GM10266 (cell line): ENCODE data around the gene ZNF79.
A peak's percentile ranks its signal among the peaks of the same experiment; 100 is the strongest.

Experiments
- DNase-seq: peaks from one replicate; pipeline ENCODE4 v3.0.0; 2012; ENCODE audit errors: extremely low spot score
- CTCF ChIP-seq: IDR thresholded peaks from 2 replicates; pipeline ENCODE4 v1.5.1; 2012; ENCODE audit warnings: mild to moderate bottlenecking, low read depth; ENCODE audit not compliant: control insufficient read depth, insufficient read depth; ENCODE audit errors: missing control alignments

ZNF79 gene

DNA sequence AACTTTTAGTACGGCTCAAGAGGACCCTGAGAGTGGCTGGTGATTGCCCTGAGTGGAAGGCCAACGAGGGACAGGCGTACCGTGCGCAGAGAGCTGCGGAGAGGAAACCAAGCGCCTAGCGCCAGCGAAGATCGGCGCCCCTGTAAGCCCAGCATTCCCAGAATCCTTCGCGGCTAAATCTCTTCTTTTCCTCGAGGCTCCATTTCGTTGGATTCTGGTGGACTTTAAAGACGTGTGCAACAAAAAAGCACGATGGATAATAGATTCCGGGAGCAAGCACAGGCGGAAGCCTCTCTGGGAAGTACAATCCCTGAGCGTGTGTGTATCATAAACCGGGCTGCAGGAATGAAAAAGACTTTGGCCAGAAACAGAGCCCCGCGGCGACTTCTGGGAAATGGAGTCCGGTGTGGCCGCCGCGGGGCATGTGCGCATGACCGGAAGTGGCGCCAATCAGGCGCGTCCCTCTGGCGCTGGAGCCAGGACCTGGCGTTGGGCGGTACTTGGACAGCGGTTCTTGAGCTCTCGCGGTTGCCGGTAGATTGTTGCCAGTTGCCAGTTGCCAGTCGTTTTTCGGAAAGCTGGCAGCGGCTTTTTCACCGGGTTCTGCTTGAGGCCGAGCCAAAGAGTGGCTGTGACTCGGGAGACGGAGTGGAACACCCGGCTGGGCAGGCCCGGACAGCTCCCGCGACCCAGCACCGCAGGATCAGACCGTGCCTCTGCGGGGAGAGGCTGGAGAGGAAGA is at the start of gene ZNF79:
ZNF79 (plus strand) TSS at position 449 of the 742 bp plus-strand sequence. CDS start 406 bp downstream, outside the sequence.
- TF ChIP-seq CTCF = no peak
- DNase-seq = peak; percentile 91

DNA sequence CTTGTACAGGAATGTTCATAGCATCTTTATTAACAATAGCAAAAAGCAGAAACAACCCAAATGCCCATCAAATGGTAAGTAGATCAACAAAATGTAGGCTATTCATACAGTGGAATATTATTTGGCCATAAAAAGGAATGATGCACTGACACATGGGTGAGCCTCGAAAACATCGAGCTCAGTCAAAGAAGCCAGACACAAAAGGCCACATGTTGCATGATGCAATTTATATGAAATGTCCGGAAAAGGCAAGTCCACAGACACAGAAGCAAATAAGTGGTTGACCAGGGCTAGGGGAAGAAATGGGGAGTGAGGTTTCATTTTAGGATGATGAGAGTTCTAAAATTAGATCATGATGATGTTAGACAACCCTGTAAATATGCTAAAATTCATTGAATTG is 43.7 kb upstream of the ZNF79 start:
- no peak for TF ChIP-seq CTCF
- DNase-seq = no peak

GRCh38 chr9:127382541-127382940 is 41.6 kb upstream of the ZNF79 start:
- DNase-seq = no peak
- no peak for TF ChIP-seq CTCF

DNA sequence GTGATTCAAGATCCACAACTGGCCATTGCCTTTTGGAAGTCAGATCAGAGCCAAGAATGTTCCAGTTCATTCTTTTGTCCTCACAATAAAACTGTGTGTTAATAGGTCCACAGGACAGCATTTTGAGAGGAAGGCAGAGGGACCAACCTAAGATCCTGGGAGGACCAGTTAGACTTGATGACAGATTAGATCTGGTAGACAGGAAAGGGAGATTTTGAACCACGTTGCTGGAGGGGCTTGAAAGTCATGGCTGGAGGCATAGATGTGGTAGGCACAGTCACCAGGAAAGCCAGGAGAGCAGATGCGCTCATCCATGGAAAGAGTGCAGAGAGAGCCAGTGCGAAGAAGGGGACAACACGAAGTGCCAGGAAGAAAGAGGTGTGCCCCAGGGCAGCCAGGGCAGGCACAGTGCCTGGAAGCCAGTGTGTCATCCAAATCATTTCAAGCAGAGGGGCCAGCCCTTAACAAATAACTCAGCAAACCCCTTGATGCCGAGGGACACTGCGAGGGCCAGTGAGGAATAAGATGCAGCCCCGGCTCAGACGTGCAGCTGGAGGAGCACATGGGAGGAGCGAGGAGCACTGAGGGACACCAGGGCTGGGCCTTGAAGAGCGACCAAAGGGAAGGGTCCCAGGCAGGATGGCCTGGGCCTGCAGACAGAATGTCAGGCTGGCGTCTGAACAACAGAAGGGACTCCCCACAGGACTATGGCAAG is 40.0 kb upstream of the ZNF79 start:
- no peak for DNase-seq
- no peak for TF ChIP-seq CTCF

DNA sequence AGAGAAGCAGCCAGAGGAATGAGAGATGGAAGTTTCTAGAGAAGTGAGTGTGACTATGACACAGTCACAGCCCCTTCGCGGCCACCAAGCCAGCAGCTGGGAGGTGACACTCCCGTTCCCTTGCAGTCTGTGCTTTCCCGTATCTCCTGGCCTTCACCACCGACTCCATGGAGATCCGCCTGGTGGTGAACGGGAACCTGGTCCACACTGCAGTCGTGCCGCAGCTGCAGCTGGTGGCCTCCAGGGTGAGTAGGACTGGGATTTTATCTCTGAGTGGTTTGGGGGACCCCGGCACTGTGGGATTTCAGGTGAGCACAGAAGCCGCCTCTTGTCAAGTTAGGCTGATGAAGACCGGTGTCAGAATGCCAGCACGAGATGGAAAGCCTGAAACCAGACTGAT is 39.3 kb upstream of the ZNF79 start:
- DNase-seq = no peak
- no peak for TF ChIP-seq CTCF

DNA sequence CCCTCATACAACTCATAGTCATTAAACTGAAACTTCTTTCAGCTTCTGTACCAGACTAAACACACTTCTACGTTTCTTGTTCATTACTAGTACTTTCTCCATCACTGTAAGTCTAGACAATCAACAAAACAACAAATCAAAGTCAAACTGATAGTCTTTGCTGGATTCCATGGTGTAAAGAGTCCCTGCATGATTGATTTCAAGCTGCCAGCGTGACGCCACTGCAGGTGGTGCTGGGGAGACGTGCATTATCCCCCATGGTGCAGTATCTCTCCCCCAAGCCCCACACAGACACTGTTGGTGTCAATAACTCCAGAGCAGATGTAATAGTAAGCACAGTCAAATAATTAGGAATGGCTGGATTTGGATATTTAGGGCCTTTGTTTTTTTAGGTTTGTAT is 37.9 kb upstream of the ZNF79 start:
- TF ChIP-seq CTCF = no peak

DNA sequence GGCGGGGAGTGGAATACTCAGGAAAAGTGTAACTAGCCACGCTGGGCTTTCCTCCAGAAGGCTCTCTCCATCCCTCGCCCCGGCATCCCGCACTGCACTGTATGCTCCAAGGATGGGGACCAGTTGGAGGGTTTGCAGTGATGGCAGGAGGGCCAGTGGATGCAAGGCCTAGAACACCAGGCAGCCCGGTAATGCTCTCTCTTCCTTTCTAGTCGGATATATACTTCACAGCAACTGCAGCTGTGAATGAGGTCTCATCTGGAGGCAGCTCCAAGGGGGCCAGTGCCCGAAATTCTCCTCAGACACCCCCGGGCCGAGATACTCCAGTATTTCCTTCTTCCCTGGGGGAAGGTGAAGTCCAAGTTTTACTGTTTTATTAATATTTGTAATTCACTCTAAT is 37.2 kb upstream of the ZNF79 start:
- no peak for TF ChIP-seq CTCF
- no peak for DNase-seq

More for the DNA sequence above, 37.9 kb upstream of the ZNF79 start:
- no peak for DNase-seq
